ENCODE results near the gene MCM3AP. TPM values are rescaled to one million over a fixed set of nuclear protein-coding genes. Genes with fewer than 3 reads are reported as not detected.

Gene MCM3AP
- total and polyA plus RNA-seq, 4 donors: 15.5 to 58.1 (median 33.5) TPM

DNA sequence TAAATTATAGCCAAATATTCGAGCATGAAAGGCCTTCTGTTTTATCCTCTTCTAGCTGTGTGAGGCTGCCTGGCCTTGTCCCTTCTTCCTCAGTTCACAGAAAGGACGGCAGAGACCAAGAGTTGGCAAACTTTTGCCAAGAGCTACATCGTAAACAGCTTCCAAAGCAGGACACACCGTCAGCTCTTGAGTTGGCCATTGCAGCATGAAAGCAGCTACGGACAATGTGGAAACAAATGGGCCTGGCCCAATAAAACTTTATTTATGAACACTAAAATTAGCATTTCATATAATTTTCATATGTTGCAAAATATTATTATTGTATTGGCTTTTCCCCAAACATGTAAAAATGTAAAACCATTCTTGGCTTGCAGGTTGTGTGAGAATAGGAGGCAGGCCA is 27.5 kb upstream of the MCM3AP start:
- Histone ChIP-seq H3K4me1 (ENCODE audit: control insufficient read depth in 4 of 4, insufficient read depth in 4 of 4, low read length in 3 of 4) (no peaks in the 10 kb centered on the region), H3K9me3 (ENCODE audit: control insufficient read depth in 4 of 4, low read length in 3 of 4) (no peaks in the 10 kb centered on the region), H3K27me3 (ENCODE audit: control insufficient read depth in 4 of 4, insufficient read depth in 4 of 4, low read length in 3 of 4) (no peaks in the 10 kb centered on the region), H3K27ac (ENCODE audit: low read depth in 1 of 2, low read length in 2 of 2) (no peak overlapping the region), H3K36me3 (ENCODE audit: control insufficient read depth in 4 of 4, insufficient read depth in 3 of 4, low read depth in 1 of 4, low read length in 3 of 4) (no peaks in the 10 kb centered on the region), H3K4me3 (ENCODE audit: low read depth in 1 of 3, low read length in 3 of 3) (no peak overlapping the region), H3K9ac (ENCODE audit: low read depth in 1 of 2, low read length in 2 of 2) (no peak overlapping the region)
- no peak for DNase-seq (ENCODE audit: low spot score)
- TF ChIP-seq HNF4A (conservative IDR thresholded peaks at IDR 0.05): no peak
- TF ChIP-seq GABPA (IDR thresholded peaks at IDR 0.05 in 1 of 2, conservative IDR thresholded peaks at IDR 0.05 in 1 of 2): no peak
- TF ChIP-seq, protein P1, sequence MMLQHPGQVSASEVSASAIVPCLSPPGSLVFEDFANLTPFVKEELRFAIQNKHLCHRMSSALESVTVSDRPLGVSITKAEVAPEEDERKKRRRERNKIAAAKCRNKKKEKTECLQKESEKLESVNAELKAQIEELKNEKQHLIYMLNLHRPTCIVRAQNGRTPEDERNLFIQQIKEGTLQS (IDR thresholded peaks at IDR 0.05): no peak
- no peak for TF ChIP-seq RXRA (IDR thresholded peaks at IDR 0.05)
- TF ChIP-seq JUND (IDR thresholded peaks at IDR 0.05): no peak
- TF ChIP-seq, protein P2, sequence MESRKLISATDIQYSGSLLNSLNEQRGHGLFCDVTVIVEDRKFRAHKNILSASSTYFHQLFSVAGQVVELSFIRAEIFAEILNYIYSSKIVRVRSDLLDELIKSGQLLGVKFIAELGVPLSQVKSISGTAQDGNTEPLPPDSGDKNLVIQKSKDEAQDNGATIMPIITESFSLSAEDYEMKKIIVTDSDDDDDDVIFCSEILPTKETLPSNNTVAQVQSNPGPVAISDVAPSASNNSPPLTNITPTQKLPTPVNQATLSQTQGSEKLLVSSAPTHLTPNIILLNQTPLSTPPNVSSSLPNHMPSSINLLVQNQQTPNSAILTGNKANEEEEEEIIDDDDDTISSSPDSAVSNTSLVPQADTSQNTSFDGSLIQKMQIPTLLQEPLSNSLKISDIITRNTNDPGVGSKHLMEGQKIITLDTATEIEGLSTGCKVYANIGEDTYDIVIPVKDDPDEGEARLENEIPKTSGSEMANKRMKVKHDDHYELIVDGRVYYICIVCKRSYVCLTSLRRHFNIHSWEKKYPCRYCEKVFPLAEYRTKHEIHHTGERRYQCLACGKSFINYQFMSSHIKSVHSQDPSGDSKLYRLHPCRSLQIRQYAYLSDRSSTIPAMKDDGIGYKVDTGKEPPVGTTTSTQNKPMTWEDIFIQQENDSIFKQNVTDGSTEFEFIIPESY (IDR thresholded peaks at IDR 0.05): no peak
- TF ChIP-seq, protein P3, sequence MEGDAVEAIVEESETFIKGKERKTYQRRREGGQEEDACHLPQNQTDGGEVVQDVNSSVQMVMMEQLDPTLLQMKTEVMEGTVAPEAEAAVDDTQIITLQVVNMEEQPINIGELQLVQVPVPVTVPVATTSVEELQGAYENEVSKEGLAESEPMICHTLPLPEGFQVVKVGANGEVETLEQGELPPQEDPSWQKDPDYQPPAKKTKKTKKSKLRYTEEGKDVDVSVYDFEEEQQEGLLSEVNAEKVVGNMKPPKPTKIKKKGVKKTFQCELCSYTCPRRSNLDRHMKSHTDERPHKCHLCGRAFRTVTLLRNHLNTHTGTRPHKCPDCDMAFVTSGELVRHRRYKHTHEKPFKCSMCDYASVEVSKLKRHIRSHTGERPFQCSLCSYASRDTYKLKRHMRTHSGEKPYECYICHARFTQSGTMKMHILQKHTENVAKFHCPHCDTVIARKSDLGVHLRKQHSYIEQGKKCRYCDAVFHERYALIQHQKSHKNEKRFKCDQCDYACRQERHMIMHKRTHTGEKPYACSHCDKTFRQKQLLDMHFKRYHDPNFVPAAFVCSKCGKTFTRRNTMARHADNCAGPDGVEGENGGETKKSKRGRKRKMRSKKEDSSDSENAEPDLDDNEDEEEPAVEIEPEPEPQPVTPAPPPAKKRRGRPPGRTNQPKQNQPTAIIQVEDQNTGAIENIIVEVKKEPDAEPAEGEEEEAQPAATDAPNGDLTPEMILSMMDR (IDR thresholded peaks at IDR 0.05; ENCODE audit: low read depth, low read length, missing input control): no peak
- TF ChIP-seq FOXA1 (IDR thresholded peaks at IDR 0.05): no peak
- TF ChIP-seq SP1 (IDR thresholded peaks at IDR 0.05): no peak
- TF ChIP-seq, protein P4, sequence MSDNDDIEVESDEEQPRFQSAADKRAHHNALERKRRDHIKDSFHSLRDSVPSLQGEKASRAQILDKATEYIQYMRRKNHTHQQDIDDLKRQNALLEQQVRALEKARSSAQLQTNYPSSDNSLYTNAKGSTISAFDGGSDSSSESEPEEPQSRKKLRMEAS (IDR thresholded peaks at IDR 0.05): no peak
- no peak for TF ChIP-seq FOXA2 (IDR thresholded peaks at IDR 0.05)
- no peak for TF ChIP-seq HNF4G (IDR thresholded peaks at IDR 0.05)
- TF ChIP-seq, protein P5, sequence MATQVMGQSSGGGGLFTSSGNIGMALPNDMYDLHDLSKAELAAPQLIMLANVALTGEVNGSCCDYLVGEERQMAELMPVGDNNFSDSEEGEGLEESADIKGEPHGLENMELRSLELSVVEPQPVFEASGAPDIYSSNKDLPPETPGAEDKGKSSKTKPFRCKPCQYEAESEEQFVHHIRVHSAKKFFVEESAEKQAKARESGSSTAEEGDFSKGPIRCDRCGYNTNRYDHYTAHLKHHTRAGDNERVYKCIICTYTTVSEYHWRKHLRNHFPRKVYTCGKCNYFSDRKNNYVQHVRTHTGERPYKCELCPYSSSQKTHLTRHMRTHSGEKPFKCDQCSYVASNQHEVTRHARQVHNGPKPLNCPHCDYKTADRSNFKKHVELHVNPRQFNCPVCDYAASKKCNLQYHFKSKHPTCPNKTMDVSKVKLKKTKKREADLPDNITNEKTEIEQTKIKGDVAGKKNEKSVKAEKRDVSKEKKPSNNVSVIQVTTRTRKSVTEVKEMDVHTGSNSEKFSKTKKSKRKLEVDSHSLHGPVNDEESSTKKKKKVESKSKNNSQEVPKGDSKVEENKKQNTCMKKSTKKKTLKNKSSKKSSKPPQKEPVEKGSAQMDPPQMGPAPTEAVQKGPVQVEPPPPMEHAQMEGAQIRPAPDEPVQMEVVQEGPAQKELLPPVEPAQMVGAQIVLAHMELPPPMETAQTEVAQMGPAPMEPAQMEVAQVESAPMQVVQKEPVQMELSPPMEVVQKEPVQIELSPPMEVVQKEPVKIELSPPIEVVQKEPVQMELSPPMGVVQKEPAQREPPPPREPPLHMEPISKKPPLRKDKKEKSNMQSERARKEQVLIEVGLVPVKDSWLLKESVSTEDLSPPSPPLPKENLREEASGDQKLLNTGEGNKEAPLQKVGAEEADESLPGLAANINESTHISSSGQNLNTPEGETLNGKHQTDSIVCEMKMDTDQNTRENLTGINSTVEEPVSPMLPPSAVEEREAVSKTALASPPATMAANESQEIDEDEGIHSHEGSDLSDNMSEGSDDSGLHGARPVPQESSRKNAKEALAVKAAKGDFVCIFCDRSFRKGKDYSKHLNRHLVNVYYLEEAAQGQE (IDR thresholded peaks at IDR 0.05): no peak
- no peak for TF ChIP-seq NR2F2 (IDR thresholded peaks at IDR 0.05)
- no peak for TF ChIP-seq YY1 (IDR thresholded peaks at IDR 0.05)
- 96% methylated on average over 5 of the region's 5 CpGs for WGBS

DNA sequence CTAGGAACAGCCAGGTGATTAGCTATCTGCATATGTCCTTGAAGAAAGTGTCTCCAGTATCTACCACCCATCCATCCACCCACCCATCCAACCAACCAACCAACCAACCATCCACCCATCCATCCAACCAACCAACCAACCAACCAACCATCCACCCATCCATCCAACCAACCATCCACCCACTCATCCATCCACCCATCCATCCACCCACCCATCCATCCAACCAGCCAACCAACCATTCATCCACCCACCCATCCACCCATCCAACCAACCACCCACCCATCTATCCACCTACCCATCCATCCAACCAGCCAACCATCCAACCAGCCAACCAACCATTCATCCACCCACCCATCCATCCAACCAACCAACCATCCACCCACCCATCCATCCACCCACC is 26.2 kb upstream of the MCM3AP start:
- no peak overlapping the region for H3K27ac ChIP-seq (ENCODE audit: low read depth in 1 of 2, low read length in 2 of 2)
- H3K4me1 ChIP-seq (ENCODE audit: control insufficient read depth in 4 of 4, insufficient read depth in 4 of 4, low read length in 3 of 4): no peaks in the 10 kb centered on the region
- H3K27me3 ChIP-seq (ENCODE audit: control insufficient read depth in 4 of 4, insufficient read depth in 4 of 4, low read length in 3 of 4): no peaks in the 10 kb centered on the region
- no peaks in the 10 kb centered on the region for H3K9me3 ChIP-seq (ENCODE audit: control insufficient read depth in 4 of 4, low read length in 3 of 4)
- no peaks in the 10 kb centered on the region for H3K36me3 ChIP-seq (ENCODE audit: control insufficient read depth in 4 of 4, insufficient read depth in 3 of 4, low read depth in 1 of 4, low read length in 3 of 4)
- DNase-seq (ENCODE audit: low spot score): no peak
- H3K4me3 ChIP-seq (ENCODE audit: low read depth in 1 of 3, low read length in 3 of 3): no peak overlapping the region
- no peak overlapping the region for H3K9ac ChIP-seq (ENCODE audit: low read depth in 1 of 2, low read length in 2 of 2)
- TF ChIP-seq FOXA2 (IDR thresholded peaks at IDR 0.05): no peak
- no peak for TF ChIP-seq NR2F2 (IDR thresholded peaks at IDR 0.05)
- no peak for TF ChIP-seq JUND (IDR thresholded peaks at IDR 0.05)
- TF ChIP-seq FOXA1 (IDR thresholded peaks at IDR 0.05): no peak
- no peak for TF ChIP-seq HNF4G (IDR thresholded peaks at IDR 0.05)
- TF ChIP-seq, protein P4 (IDR thresholded peaks at IDR 0.05): no peak
- TF ChIP-seq, protein P2 (IDR thresholded peaks at IDR 0.05): no peak
- TF ChIP-seq, protein P3 (IDR thresholded peaks at IDR 0.05; ENCODE audit: low read depth, low read length, missing input control): no peak
- TF ChIP-seq YY1 (IDR thresholded peaks at IDR 0.05): no peak
- TF ChIP-seq TAF1 (conservative IDR thresholded peaks at IDR 0.05): no peak
- TF ChIP-seq RAD21 (IDR thresholded peaks at IDR 0.05): no peak
- TF ChIP-seq EGR1 (IDR thresholded peaks at IDR 0.05; ENCODE audit: low read depth in 2 of 2): no peak
- no peak for TF ChIP-seq GABPA (IDR thresholded peaks at IDR 0.05 in 1 of 2, conservative IDR thresholded peaks at IDR 0.05 in 1 of 2)
- TF ChIP-seq SP1 (IDR thresholded peaks at IDR 0.05): no peak
- no peak for TF ChIP-seq HNF4A (conservative IDR thresholded peaks at IDR 0.05)
- no peak for TF ChIP-seq RXRA (IDR thresholded peaks at IDR 0.05)

Measured in liver (tissue), 9 donors.